Measurements from ENCODE around the gene DNM2.
"Not testable (repeated sequence)": the region's sequence is repeated elsewhere in the genome, so short reads cannot be mapped to it uniquely, and the experiment has no call there.

Gene DNM2

GRCh38 chr19:10818301-10819123, 100.6 kb downstream of the DNM2 start:
- DNase-seq = no peak

GRCh38 chr19:10819124-10820060, 101.5 kb downstream of the DNM2 start:
- DNase-seq = no peak

GRCh38 chr19:10820173-10820572, 102.3 kb downstream of the DNM2 start:
- no peak for DNase-seq

GRCh38 chr19:10823690-10824089, 105.8 kb downstream of the DNM2 start:
- no peak for DNase-seq

GRCh38 chr19:10826231-10826630, 108.4 kb downstream of the DNM2 start:
- DNase-seq = no peak

GRCh38 chr19:10826846-10827245, 109.0 kb downstream of the DNM2 start:
- DNase-seq = no peak

DNA sequence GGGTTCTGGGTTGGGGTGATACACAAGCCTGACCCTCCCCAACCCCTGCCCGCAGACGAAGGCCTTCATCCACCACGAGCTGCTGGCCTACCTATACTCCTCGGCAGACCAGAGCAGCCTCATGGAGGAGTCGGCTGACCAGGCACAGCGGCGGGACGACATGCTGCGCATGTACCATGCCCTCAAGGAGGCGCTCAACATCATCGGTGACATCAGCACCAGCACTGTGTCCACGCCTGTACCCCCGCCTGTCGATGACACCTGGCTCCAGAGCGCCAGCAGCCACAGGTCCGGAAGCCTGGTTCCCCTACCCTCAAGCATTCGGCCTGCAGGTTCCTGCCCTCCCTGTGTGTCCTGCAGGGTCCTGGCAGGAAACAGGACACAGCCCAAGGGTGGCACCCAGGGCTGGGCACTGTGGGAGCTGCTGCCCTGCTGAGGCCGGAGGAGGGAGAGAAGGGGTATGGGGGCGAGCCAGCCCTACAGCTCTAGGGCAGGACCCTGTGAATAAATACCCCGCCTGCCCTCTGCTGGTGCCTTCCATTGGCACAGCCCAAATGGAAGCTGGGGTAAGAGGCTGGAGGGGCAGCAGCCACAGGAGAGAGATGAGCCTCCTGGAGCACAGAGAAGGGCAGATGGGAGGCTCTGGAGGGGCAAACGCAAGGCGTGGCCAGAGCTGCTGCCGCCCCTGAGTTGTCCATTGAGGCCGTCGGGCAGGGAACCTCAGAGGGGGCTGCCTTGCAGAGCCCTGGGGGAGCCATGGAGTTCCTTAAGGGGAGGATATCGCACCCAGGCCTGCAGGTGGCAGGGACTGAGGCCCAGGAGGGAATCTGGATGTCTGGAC, 111.3 kb downstream of the DNM2 start:
- no peak for DNase-seq

GRCh38 chr19:10829967-10830366, 112.1 kb downstream of the DNM2 start:
- DNase-seq = no peak

GRCh38 chr19:10830370-10830769, 112.5 kb downstream of the DNM2 start:
- DNase-seq = no peak

GRCh38 chr19:10830931-10831779, 113.3 kb downstream of the DNM2 start:
- no peak for DNase-seq

DNA sequence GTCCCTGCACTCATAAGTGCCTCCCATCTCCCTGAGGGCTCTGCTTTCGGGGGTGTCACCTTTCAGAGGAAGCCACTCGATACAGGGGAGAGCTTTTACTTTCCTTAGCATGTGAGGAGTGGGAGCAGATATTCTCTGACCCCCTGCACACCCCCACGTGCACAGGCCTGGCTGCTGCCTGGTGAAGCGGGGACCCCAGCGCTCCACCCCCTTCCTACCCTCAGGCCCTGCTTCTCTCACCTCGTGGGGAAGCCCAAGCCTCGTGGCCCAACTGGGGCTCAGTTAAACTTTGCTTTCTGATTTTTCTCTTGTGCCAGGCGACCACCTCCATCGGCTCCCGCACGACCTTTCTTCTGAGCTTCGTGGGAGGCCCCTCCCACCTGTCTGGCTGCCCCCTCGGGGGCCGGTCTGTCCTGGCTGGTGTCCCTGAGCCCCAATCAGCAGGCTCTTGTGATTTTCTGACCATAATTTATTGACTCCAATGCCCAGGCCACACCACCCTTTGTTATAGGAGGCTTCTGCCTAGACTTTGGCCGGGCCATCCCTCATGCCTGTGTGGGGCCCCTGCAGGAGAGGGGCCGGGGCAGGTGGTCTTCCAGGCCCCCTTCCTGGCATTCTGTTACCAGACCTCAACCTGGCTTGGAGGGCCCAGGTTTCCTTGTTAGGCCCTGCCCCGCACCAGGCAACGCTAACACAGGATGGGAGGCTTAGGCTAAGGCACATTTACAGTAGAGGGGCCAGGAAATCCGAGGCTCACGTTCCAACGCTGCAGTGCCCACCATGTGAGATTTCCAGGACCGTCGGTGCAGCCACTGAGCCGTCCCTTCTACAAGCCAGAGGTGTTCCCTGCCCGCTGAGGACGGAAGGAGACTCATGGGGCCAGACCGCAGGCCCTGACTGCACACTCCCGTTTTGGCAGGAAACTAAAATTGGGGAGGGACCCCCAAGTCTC, 114.4 kb downstream of the DNM2 start:
- no peak for DNase-seq

DNA sequence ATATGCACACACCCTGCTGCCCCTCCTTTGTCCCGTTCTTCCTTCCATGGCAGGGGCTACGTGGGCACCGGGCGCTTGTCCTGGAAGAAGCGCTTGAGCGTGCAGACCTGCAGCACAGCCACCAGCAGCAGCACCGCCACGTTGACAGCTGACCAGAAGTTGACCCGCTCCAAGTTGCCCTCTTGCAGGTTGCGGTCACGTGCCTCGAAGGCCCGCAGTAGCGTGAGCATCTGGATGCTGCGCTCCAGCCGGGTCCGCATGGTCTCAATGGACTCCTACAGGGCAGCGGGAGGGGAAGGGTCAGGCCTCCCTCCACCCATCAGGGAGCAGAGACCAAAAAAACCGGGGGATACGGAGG, 115.0 kb downstream of the DNM2 start:
- no peak for DNase-seq

GRCh38 chr19:10835089-10835753, 117.3 kb downstream of the DNM2 start:
- DNase-seq = no peak

DNA sequence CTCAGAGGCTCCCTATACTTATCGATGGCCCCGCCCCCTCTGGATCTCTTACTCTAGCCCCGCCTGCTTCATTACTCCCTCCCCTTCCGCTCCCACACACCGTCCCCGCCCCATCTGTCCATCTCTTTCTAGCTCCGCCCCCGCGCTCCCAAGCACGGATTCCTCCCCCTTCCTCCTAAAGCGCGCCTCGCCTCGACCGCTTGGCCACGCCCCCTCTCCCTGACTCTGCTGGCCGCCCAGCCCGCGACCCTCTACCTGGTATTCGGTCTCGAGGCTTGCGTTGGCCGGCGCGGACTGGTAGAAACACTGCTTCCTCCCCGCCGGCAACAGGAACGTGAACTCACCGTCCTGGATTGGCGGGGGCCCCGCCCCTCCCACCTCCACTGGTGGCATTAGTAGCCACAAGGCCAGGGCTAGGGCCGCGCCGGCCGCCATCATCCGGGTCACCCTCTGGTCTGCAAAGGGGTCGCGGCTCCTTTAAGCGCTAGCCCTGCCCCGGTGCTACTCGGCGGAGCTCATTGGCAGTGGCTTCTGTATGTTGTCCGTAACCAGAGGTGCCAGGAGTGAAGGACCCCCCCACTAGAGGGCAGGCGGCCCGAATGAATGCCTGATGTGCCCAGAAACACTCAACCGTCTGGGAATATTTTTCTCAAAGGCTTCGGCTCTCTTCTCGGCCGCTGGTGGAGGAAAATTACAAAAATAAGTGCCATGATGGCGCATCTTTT, 118.0 kb downstream of the DNM2 start, which contains the start of gene TMED1:
TSS of gene TMED1 (minus strand) at position 459 of the 725 bp plus-strand sequence. CDS start at position 438, 21 bp downstream.
- DNase-seq = peak; percentile 99

GRCh38 chr19:10836479-10837330, 118.8 kb downstream of the DNM2 start:
- DNase-seq = peak; percentile 93

DNA sequence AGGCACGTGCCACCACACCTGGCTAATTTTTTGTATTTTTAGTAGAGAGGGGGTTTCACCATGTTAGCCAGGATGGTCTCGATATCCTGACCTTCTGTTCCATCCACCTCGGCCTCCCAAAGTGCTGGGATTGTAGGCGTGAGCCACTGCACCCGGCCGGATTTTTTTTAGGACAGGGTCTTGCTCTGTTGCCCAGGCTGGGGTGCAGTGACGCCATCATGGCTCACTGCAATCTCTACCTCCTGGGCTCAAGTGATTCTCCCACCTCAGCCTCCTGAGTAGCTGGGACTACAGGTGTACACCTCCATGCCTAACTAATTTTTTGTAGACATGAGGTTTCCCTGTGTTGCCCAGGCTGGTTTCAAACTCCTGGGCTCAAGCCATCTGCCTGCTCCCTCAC, 119.8 kb downstream of the DNM2 start:
- DNase-seq = not testable (repeated sequence)

DNA sequence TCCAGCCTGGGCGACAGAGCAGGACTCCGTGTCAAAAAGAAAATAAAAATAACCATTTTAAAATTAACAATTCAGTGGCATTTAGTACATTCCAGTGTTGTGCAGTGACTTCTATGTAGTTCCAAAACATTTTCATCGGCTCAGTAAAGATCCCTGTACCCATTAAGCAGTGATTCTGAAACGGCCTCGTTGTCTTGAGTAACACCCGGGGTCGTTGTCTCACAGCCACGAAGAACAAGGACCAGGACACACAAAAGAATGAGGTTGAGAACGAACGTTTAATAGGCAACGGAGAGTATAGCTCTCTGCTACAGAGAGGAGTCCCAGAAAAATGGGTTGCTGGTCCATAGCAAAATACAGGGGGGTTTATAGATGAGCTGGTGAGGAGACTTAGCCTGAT, 120.5 kb downstream of the DNM2 start:
- no peak for DNase-seq
